Measurements from ENCODE around the gene SIRT2.

SIRT2 gene

DNA sequence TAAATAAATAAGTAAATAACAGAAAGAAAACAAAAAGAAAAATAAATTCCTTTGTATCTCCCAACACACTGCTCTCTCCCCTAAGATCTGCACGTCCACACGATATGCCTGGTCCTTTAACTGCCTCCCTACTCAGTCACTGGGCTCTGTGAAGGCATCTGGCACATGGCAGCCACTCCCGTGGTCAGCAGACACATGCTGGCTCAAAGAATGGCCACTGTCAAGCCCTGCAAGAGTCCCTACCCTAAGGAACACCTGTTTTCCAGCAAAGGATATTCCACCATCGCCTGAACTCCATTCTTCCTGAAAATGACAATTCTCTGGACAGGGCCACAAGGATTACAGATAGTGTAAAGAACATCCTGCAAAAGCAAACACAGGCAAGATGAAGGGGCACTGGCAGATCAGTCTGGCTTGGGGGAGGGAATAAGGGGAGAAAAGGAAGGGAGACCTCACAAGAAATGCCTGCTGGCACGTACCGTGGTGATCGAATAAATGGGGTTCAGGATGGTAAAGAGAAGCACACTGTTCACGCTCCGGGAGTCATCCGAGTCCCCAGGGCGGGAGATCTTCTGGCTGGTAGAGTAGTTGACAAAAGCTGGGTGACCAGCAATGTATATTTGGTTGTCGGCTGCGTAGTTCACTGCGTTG lies 53.9 kb downstream of the SIRT2 start:
- DNase-seq (ENCODE audit: low read depth in 3 of 3, low spot score in 1 of 3): no peak

DNA sequence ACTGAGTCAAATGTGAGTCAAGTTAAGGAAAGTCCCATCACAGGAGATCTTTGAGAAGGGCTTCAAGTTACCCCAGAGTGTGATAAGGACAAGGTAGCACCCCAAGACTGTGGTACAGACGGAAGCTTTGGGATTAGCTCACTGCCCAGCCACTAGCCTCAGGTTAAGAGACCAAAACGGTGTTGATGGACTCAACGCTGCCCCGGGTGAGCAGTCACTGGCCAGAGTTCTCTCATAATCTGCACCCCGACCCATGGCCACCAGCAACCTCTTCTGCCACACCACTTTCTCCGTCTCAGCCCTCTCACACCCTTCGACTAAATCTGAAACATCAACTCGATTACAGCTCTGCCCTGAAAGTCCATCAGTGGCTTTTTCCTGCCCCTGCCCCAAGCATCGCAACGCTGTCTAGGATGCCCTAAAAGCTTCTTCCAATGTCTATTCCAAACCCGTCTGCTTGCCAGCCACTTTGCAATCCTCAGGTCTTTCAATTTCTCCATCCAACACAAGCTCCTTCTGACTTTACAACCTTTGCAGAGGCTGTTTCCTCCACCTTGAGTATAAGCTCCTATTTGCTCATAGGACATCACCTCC lies 55.2 kb downstream of the SIRT2 start:
- DNase-seq (ENCODE audit: low read depth in 3 of 3, low spot score in 1 of 3): no peak

- no peak for DNase-seq (ENCODE audit: low read depth in 3 of 3, low spot score in 1 of 3)
These were observed 56.2 kb downstream of the SIRT2 start for GRCh38 chr19:38843175-38843758.

GRCh38 chr19:38842439-38843174 lies 56.8 kb downstream of the SIRT2 start:
- no peak for DNase-seq (ENCODE audit: low read depth in 3 of 3, low spot score in 1 of 3)

DNA sequence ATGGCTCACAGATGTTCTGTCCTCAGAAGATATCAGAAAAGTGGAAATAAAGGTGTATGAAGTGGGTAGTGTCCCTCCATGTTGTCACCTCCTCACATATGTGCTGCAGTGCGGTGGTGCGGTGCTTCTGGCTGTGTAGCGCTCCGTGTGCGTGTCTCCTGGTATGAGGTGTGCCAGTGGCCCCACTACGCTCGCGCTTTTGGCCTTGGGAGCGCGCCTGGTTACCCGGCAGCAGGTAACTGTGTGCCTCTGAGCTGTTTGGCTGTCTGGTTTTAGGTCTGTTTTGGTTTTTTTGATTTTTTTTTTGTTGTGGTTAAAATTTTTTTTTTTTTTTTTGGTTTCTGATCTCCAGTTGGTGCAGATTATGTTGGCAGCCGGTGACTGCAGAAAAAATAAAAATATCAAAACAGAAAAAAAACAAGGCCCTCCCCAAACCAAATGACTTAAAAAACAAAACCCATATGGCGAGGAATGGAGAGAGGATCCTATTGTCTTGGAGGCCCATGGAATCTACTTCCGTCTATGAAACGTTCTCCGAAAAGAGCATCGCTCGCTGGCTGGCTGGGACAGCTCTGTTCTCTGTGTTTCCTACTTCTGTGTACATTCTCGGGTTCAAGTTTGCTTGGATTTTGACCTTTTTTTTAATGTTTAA lies 57.5 kb downstream of the SIRT2 start:
- no peak for DNase-seq (ENCODE audit: low read depth in 3 of 3, low spot score in 1 of 3)

- no peak for DNase-seq (ENCODE audit: low read depth in 3 of 3, low spot score in 1 of 3)
These were observed 58.1 kb downstream of the SIRT2 start for GRCh38 chr19:38841180-38841766.

DNA sequence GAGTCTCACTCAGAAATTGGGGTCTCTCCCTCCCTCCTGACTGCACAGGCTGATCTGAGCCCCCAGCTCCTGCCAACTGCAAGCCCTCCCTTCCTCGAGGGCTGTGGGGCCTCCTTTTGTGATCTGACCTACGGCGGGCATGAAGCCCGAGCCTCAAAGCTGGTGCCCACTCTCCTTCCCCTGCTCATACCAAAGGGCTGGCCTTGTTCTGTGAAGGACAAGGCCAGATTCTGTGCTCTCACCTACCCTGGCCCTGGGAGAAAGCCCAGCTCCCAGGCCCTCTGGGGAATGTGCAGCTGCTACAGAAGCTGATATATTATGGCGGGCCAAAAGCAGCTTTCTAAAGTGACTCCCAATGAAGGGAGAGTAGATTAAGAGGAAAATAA lies 58.8 kb downstream of the SIRT2 start:
- no peak for DNase-seq (ENCODE audit: low read depth in 3 of 3, low spot score in 1 of 3)

DNA sequence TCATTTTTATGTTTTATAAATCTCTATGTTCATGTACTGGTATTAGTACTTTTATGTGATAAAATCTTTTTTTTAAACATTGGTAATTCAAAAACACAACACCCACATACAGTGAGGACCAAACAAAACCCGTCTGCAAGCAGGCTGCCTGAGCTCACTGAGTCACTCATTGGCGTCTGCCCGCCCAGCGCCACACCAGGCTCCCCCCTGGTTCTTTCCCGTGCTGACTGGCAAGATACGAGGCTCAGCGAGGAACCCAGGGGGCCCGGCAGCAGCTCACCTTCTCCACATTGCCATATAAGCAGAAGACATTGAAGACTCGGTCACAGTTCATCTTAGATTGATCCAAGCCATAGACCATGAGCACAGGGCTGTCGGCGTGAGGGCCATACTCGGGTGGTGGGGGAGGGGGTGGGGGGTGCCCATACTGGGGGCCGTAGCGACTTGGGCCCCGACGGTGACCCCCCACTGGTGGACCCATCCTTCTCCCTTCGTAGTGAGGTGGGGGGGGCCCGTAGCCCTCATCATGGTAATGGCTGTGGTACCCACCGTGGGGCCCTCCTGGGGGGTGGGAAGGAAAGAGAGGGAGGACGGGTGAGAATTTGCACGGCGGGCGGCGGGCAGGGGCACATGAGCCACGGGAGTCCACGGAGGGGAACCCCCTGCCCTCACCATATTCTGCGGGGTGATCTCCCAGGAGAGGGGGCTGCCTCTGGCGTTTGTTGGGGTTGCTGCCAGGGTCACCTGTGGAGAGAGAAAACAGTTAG lies 59.4 kb downstream of the SIRT2 start:
- no peak for DNase-seq (ENCODE audit: low read depth in 3 of 3, low spot score in 1 of 3)

GRCh38 chr19:38838986-38839761 lies 60.2 kb downstream of the SIRT2 start:
- no peak for DNase-seq (ENCODE audit: low read depth in 3 of 3, low spot score in 1 of 3)

DNA sequence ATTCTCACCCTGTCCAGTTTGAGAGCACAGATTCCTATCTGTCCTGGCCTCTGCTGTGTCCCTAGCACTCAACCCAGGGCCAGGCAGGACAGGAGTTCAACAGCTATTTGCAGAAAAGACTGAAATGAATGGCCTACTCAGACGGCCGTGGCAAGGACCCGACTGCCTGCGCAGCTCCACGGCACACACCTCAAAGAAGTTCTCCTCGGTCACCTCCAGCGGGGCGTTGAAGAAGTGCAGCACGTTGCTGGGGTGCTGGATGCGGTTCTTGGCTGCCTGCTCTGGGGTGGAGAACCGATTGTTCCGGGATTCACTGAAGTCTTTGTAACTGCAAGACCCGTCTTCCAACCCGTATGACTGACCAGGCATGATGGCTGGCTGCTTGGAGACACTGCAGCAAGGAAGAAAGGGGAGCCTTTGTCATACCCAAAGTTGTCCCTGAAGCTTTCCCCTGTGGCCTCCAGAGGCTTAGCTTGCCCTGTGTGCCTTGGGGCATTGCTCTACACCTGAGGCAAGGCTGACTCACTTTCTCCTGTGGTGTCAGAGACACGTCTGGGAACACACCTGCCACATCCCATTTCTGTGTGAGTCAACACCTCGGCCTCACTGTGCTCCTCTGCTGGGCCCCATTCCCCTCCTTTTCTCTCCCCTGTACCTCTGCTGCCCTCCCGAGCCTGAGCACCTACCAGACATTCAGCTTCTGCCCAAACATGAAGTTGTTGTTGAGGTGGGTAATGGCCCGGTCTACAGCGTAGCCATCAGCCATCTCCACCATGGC lies 61.0 kb downstream of the SIRT2 start:
- peak in 2 of 3 donors; percentile 26 to 38 for DNase-seq (ENCODE audit: low read depth in 3 of 3, low spot score in 1 of 3)

DNA sequence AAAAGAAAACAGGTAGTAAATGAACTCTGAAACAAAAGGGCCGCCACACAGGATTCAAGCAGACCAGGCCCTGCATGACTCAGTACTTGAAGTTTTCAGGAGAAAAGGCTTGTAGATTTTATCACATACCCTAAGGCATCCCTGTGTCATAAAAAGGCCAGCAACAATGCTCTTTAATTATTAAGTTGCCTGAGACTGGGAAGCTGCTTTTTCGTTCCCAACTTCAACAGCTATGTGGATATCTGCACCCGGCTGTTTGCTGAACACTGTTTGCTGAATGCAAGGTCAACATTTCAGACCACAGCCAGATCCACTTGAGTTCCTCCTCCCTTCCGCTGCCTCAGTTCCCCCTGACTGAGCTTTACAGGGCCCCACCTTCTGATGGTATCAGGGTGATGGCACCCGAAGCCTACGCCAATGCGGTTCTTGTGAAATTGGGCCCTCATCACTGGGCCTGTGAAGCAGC lies 61.7 kb downstream of the SIRT2 start:
- DNase-seq (ENCODE audit: low read depth in 3 of 3, low spot score in 1 of 3): no peak

DNA sequence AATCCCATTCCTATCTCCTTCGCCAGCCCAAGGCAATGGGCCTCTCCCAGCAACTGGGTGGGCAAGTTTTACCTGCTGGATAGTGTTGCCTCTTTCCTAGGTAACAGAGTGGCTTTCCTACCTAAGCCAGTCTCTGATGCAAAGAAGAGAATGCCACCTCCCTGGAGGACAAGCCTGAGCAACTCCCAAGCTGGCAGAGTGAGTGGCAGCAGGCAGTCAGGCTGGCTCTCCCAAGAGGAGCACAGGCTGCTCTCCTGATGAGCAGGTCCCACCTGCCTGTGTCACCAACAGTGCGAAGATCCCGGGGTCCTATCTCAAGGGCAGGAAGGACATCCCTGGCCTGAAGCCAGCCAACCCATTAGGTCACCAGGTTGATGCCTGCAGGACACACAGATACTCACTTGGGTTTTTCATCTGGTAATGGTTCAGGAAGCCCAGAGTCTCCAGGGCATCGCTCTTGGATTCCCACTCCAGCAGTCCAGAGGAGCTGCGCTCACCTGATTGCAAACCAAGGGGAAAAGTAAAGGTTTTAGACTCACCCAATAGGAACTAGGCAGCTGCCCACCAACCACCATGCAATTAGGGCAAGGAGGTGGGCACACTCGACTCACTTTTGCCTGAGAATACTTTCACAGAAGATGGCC lies 62.3 kb downstream of the SIRT2 start:
- no peak for DNase-seq (ENCODE audit: low read depth in 3 of 3, low spot score in 1 of 3)

DNA sequence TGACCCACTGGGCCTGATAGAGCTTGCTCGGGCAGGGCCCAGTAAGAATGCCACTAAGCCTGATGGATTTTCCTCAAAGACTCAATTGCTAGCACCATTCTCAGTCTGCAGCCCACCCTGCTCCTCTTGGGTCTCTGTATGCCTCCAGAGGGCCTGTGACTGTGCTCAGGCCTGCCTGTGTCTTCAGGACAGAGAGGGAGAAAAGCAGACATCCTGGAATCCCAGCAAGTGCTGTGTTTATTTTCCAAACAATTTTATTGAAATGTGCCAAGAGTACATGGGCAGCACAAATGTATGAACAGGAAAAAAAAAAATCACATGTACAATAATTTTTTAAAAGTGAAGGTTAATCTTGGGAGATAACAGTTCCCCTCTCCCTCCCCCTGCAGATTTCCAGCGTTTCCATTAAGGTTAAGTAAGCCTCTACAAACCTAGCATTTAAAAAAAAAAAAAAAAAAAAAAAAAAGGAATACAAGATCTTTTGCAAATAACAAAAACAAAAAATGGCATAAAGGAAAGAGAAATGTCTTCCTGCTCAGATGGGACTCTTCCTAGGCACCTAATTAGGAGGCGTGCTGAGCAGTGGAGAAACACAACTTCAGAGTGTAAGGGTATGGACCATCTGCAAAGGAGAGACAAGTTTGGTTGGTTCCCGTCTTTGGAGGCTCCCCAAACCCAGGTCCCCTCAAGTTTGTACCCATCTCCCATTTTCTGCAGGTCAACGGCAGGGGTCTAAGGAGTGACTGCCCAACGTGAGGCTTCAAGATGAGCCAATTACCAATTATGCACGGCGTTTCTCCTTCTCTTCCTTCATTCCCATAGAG lies 63.0 kb downstream of the SIRT2 start:
- DNase-seq (ENCODE audit: low read depth in 3 of 3, low spot score in 1 of 3): no peak

- DNase-seq (ENCODE audit: low read depth in 3 of 3, low spot score in 1 of 3): no peak
These were observed 64.8 kb downstream of the SIRT2 start for GRCh38 chr19:38834590-38834989.

- DNase-seq (ENCODE audit: low read depth in 3 of 3, low spot score in 1 of 3): no peak
These were observed 65.3 kb downstream of the SIRT2 start for GRCh38 chr19:38834104-38834490.

DNA sequence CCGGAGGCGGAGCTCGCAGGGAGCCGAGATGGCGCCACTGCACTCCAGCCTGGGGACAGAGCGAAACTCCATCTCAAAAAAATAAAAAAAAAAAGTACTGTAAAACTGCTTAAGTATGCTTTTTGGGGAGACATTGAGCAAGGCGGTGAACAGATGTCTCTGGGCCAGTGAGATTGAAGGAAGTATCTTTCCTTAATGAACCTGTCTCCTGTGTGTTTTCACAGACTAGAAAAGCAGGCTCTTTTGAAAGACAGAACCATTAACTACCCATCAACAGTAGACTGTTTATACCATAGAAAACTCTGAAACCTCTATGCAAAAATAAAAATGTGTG lies 66.4 kb downstream of the SIRT2 start:
- no peak for DNase-seq (ENCODE audit: low read depth in 3 of 3, low spot score in 1 of 3)

- no peak for DNase-seq (ENCODE audit: low read depth in 3 of 3, low spot score in 1 of 3)
These were observed 68.2 kb downstream of the SIRT2 start for GRCh38 chr19:38831142-38831605.
